HG02571 (cell line): ENCODE measurements around the gene TPK1.

Source experiments
- ATAC-seq: cut with Tn5 transposase; IDR thresholded peaks from one replicate; pipeline ENCODE4 v1.9.1; 2021; ENCODE audit warnings: mild to moderate bottlenecking, moderate library complexity; ENCODE audit not compliant: unreplicated experiment

Gene TPK1

DNA sequence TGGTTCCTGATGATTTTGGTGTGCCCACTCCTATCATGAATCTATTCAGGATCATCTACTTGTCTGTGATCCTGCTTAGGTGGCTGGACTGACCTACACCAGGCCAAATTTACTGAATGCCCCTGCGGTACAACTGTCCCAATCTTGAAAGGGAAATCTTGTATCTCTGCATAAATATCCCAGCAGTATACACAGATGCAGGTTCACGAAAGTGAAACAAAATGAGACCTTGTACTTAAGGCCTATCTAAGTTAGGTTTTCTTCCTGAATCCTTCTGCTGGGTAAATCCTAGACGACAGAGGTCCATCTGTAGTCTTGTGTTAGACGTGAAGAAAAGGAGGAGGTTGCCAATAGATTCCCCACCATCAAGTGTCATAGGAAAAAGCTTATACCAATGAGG is 346.9 kb downstream of the TPK1 start:
- ATAC-seq, result no peak

DNA sequence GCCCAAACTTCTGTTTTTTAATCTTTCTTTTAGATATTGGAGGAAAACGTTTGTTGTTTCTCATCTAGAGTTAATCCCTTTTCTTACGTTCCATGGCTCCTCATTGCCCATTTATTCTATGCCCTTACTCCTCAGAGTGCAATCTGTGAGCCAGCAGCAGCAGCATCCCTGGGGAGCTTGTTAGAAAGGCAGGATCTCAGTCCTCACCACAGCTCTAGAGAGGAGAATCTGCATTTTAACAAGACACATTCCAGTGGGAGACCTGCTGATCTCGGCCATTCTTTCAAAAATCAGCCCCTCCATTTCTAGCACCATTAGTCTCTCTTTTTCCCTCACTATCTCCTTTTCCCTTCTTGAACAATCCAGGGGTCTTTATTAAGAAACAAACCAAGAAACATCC is 348.0 kb downstream of the TPK1 start:
- ATAC-seq, result no peak

DNA sequence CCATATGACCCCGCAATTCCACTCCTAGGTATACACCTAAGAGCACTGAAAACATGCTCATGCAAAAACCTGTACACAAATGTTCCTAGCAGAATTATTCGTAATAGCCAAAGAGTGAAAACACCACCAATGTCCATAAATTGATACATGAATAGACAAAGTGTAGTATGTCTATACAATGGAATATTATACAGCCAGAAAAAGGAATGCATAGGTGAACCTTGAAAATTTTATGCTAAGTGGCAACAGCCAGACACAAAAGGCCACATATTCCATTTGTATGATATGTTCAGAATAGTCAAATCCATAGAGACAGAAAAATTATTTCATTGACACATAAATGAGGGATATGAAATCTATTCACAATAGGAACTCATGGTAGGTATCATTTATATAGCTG is 351.4 kb downstream of the TPK1 start:
- ATAC-seq, result no peak

DNA sequence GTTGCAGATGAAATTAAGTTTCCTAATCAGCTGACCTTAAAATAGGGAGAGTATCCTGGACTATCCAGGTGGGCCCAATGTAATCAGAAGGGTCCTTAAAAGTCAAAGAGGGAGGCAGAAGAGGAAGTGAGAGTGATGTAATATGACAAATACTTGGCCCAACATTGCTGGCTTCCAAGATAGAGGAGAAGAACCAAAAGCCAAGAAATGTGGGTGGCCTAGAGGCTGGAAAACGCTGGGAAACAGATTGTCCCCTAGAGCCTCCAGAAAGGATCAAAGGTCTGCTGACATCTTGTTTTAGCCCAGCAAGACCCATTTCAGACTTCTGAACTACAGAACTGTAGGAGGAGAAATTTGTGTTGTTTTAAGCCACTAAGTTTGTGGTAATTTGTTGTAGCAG is 352.7 kb downstream of the TPK1 start:
- ATAC-seq, result no peak

DNA sequence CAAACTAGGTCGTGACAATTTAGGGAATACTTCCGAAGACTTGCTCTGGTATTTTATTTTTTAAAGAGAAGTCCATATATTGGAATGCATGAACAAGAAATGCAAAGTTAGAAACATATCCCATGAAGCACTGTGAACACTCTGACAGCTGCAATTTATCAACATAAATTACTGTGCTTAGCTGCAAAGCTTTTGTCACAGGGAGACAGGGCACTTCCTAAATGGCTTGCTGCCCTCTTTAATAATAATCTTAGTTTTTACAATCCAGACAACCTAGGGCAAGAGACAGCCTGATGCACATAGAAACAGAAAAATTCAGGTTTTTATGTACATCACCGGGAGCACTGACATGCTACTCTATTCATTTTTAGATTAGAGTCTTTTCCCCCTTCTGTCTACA is 354.0 kb downstream of the TPK1 start:
- ATAC-seq, result no peak

DNA sequence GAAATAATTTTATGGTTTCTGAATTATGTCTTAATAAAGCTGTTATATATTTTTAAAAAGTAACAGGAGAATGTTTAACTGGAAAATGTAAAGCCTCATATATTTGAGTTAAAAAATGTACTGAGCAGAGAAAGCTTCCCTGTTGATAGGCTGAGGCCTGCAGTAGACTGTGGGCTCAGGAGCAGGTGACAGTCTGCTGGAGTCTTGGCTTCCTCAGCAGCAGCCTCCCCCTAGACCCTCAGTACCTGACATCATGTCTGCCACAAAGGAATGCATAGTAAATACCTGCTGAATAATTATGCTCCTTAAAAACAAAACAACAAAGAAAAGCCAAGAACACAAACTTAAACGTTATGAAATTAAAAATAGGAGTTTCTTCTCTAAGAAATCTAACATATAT is 358.5 kb downstream of the TPK1 start:
- ATAC-seq, result no peak

DNA sequence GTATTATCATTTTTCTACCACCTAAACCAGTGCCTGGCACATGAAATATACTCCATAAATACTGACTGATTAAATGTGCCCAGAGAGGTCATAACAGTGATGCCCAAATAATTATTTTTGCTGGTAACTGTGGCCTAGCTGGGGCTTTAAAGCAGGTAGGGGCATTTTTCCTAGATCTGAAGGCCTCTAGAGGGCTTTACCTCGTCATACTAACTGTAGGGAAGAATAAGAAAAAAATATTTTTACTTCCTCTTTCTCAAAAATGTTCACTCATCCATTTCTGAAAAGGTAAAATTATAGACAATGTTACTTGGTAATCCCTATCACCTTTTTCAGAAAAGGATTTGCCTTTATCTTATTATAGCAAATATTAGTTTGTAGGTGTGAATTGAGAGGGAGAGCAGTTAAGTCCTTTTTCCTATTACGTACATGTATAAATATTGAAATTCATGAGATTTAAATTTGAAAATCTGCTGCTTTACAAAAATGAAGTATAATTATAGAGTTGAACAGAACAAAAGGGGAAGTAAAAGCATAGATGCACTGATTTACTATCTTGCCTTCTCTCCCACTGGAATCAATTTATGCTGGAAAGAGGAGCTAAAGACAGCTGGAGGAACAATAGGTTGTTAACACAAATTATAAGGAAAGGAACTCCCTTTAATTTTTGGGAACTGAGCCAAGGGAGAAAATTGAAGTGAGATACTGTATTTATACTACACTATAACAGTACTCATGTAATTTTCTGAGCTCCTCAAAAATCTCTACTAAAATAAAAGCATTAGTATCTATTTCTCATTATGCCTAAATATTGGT is 360.8 kb downstream of the TPK1 start:
- no peak for ATAC-seq

DNA sequence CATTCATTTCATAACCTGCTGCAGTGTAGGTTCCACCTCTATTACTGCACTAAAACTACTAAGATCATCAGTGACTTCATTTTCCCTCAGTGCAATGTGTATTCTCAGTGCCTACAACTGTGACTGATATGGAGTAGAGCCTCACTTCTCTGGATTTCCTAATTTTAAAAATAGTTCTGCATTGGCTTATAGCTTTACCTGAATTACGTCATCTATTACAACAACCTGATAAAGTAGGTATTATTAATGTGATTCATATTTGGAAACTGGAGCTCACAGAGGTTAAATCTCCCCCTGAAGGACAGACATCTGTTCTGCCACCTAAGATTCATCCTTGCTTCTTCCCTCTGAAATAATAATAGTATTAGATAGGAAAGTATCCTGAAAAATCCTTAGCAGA is 361.5 kb downstream of the TPK1 start:
- ATAC-seq, result no peak

DNA sequence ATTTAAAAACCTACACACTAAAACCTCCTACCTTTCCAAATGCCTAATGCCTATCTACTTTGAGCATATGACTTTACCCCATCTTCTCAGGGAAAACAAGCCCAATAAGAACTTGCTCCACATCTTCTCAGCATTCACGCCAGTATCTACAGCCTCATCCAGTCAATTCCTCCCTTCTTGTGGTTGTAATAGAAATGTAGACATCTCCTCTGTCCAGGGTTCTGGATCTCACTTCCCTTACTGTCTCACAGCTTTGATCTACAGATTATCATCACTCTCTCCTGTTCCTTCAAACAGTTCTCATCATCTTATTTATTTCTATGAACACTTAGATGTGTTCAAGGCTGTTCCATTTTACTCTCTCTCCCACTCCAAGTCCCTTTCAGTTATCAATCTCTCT is 361.9 kb downstream of the TPK1 start:
- ATAC-seq, result no peak

DNA sequence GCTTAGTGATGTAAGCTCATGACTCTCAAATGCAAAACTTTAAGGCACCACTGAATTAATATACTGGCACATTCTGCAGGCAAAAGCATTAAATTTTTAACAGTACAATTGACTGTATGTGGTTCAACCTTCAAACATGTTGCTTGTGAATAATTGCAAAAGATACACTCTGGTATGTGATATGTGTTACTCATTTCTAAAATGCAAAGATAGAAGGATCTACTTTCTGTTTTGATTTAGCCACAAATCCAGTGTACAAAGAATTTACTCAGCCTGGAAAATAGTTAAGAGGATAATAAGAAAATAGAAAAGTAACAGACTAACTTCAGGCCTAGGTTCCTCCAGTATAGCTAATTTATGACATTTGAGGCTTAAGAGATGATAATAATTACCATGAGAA is 365.8 kb downstream of the TPK1 start:
- ATAC-seq, result no peak

DNA sequence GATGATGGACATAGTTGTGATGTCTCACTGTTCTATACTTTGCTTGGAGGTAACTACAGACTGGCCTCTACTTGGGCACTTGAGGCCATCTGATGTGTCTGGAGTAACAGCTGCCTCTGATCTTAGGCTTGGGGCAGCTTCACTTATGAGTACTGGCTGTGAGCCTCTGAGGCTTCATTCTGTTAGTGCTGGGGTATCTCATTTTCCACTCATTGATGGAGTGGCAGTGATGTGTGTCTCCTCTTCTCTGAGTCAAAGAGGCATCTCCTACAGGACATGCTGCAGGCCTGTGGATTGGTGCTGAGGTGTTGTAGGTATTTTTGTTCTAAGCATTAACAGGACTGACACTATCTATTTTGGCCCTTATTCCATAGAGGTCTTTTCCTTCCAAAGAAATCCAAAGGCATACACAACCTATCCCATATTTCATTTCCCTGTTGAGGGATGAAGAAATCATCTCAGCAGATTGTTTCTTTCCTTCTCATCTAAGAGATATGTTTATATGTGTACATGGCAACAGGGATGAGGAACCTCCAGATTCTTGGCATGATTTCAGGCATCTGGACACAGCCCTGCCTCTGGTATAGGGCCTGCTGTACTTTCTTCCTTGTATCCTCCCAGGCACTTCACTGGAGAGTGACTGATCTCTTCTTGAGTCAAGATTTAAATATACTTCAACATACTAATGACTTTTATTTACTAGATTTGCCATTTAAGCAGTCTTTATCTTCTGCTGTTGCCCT is 366.7 kb downstream of the TPK1 start:
- ATAC-seq, result no peak

DNA sequence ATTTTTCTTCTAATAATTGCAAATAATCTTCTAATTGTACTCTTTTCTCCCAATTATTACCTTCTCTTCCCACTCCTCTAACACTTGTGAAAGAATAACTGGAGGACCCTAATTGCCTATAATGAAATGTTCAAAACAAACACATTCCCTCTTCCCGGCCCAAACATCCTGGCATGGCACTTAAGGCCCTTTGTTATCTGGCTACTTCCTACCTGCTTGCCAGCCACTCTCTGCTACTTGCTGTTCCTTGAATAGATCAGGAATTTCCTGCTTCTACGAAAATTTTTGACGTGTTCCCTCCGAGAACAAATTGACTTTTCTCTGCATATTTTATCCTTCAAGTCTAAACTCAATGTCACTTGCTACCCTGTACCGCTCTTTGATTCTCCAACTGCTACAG is 376.2 kb downstream of the TPK1 start:
- ATAC-seq, result no peak

DNA sequence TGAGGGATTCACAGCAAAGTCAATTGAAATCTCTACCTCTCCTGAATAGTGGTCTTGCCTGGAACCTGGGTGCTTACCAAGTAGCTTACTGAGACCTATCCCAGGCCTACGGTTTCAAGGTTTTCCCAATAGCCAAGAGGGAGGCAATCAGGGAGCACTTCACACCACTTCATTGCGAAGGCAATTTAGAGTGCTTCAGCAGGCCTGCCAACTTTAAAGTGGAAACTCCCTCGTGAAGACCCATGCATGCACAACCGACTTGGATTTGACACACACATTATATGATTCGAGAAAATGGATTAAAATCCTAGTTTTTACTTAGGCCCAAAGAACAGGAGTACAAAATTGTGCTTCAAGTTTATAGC is 380.8 kb downstream of the TPK1 start:
- ATAC-seq, result no peak

DNA sequence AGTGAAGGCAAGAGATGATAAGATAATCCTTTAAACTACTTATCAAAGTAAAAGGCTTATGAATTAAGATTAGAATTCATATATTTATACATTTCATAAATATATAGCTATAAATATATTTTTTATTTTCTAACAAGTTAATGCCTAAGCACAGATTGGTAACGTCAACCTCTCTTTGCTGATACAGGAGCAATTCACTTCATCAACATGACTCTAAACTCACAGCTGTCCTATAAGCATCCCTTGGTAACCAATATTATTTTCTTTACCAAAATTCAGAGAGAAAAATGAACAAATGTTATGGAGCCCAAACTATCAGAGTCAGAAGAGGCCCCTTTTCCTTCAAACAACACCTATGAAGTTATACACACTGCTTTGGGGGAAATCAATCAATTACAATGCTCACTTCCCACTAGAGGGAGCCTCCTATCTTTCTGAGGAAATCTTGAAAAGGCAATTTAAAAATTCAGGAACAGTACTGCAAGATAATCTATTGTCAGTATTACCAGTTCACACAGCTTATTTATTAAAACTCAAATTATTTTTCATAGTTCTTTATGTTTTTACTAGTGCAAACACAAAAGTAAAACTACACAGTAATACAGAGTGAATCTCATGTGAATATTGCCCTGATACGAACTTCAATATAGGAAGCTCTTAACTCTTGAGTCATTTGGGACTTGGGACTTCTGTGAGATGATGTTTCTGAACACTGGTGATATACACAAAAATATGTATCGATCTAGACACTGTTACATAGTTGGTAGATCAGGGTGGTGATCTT is 381.4 kb downstream of the TPK1 start:
- no peak for ATAC-seq

DNA sequence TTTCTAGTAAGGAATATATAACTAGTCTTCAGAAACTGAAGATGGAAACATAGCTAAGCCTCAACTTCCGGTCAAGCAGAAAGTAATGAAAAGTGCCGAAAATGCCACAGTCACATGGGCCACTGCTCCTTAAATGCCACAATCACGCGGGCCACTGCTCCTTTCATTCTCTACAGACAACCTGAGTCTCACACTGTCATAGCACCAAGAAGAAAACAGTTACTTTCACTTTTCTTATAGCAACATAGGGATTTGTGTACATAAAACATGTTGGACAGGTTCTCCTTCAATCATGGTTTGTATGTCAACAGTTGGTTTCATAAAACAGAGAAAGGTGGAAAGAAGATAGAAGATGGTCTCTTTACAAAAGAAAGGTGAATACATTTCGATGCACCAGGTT is 383.8 kb downstream of the TPK1 start:
- no peak for ATAC-seq

DNA sequence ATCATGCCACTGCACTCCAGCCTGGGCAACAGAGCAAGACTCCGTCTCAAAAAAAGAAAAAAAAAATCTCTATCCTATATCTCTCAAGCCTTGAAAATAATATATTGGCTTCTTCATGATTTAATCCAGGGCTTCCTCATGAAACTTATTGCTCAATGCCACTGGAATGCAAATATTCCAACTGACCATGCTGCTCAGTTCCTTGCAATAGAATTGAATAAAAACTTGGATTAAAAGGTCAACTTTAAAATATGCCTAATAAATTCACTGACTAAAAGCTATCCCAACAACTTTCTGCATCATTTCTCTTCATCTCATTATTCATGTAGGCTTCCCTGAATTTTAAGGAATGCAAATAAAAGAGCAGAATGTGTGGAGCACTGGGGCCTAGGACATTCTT is 390.3 kb downstream of the TPK1 start:
- ATAC-seq, result no peak

DNA sequence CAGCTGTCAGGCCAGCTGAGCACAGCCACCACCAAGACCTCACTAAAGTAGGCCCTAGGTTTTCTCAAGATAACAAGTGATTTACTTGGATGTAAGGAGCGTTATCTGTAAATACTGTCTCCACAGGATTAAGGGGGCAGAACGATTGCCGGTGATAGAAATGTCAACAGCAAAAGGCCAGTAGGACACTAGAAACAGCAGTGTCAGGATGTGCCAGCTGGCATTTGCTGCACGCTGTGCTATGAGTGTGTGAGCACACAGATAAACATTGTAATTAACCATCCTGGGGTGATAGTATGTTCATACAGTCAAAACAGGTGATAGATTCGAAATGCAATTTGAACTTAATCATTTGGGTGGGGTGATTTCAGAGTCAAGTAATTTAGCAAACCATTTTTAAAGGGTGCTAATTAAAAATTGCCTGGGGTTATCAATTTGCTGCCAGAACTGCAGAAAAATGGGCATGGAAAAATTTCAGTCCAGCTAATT is 396.1 kb downstream of the TPK1 start:
- ATAC-seq, result no peak

DNA sequence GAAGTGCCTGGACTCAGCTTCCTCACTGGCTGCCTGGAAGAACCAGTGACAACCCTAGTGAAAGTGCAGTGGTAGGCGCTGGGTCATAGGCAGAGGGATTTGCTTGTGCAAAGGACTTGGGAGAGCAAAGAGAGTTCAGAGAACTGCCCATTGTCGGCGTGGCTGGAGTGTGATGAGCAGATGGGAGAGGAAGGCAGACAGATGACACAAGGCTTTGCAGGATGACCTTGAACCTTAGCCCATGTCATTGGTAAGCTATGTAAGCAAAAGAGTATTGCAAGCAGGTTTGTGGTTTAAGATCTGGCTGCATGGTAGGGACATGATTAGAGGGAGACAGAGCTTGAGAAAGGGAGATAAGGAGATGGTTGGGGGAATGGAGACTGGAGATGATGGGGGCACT is 397.1 kb downstream of the TPK1 start:
- ATAC-seq, result no peak

DNA sequence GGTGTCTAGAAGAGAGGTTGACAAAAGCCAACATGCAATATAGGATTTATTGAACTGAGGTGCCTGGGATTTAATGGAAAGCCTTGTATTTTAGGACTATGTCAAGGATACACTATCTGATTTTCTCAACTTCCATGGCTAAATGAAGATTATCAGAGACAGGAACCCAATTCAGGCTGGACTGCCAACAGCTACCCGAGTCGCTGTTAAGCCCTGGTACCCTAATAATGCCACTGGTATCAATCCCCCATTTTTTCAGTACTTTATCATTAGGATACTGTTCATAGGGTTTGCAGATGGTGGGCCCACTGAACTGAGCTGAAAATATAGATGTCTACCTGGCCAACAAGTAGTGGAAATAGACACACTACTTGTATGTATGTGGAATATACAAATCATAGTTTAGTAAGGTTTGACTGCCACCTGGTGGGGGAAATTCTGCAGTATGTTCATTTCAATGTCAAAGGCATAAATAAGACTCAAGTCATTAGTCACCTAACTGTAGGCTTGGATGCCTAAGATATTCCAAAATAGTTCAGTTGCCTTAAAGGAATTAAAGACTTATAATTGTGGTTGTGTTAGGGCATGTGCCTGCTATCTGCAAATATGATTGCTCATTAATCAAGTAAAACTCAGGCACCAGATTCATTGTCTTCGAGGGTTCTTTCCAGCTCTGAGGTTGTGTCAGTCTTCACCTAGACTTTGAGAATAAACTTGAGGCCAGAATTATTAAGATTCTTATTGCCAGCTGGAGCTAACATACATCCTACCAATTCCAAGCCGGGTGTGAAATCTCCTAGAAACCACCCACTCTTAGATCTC is 398.3 kb downstream of the TPK1 start:
- ATAC-seq, result no peak

DNA sequence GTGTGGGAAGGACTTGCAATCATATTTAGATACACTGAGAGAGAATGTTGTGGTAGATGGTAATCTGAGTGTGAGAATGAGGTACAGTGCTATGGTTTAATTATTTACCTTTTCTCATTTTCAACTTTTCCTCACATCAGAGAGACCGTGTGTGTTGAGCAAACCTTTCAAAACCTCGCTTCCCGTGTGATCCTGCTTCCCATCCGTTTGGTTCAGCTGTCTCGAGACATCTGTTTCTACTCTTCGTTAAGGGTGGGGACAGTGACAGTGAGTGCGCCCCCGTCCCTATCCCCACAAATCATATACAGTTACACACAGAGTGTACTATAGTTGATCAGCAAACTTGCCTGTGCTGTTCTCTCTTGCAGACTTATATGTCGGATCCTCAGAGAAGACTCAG is 399.4 kb downstream of the TPK1 start:
- ATAC-seq, result no peak

DNA sequence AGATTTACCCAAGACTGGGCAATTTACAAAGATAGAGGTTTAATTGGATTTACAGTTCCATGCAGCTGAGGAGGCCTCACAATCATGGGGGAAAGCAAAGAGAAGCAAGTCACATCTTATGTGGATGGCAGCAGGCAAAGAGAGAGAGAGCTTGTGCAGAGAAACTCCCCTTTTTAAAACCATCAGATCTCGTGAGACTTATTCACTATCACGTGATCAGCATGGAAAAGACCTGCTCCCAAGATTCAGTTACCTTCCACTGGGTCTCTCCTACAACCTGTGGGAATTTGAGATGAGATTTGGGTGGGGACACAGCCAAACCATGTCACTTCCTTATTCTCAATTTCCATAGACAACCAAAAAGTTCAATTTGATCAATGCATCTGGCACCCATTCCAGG is 407.4 kb downstream of the TPK1 start:
- ATAC-seq, result no peak
